Smooth muscle cell of bladder (primary cell): ENCODE measurements around the gene VWCE. TPM values are rescaled to one million over a fixed set of nuclear protein-coding genes. Genes with fewer than 3 reads are reported as not detected.

Experiments used
- total RNA-seq: library from RNA; depleted of rRNA; stranded (reverse); fragments of >200 nt; gene quantifications from 2 replicates; pipeline ENCODE4 v1.2.3, GENCODE V29; 2014

The VWCE gene
- total RNA-seq: 0.85 and 1.7 TPM in 2 replicates

GRCh38 chr11:61294717-61295595 lies at the start of gene VWCE:
Gene VWCE (minus strand): TSS chr11:61295316. CDS start chr11:61295037, 279 bp downstream.

GRCh38 chr11:61332797-61333549 lies 37.9 kb upstream of the VWCE start, which contains the start of the genes DDB1 and TKFC:
Gene DDB1 (minus strand): TSS chr11:61333105. CDS start chr11:61332968, 137 bp downstream.
Gene TKFC (plus strand): TSS chr11:61333228. CDS start chr11:61334729, 1,501 bp downstream.

GRCh38 chr11:61240875-61241274 lies 54.2 kb downstream of the VWCE start, which contains the start of gene PGA5:
Gene PGA5 (plus strand): TSS chr11:61241175. CDS start chr11:61241227, 52 bp downstream.

GRCh38 chr11:61222047-61222446 lies 73.1 kb downstream of the VWCE start, which contains the start of gene PGA4:
Gene PGA4 (plus strand): TSS chr11:61222347. CDS start chr11:61222401, 54 bp downstream.

Other genes with a start within 250 kb of the VWCE start
- not detected in 2 replicates for gene CD5, start 192.8 kb downstream of the VWCE start, total RNA-seq
- gene VPS37C, start 133.9 kb downstream of the VWCE start, total RNA-seq: 5.5 and 7.6 TPM in 2 replicates
- gene PGA3, start 91.8 kb downstream of the VWCE start, total RNA-seq: 0.57 TPM in 1 of 2 replicates, not detected in the other
- gene PGA4, start 73.0 kb downstream of the VWCE start, total RNA-seq: not detected in 2 replicates
- gene PGA5, start 54.1 kb downstream of the VWCE start, total RNA-seq: not detected in 2 replicates
- gene DDB1, start 37.8 kb upstream of the VWCE start, total RNA-seq: 374 and 408 TPM in 2 replicates
- 16.0 and 20.1 TPM in 2 replicates for gene TKFC, start 37.9 kb upstream of the VWCE start, total RNA-seq
- 89.6 and 101 TPM in 2 replicates for gene CYB561A3, start 66.6 kb upstream of the VWCE start, total RNA-seq
- gene TMEM138, start 67.1 kb upstream of the VWCE start, total RNA-seq: 14.8 and 19.7 TPM in 2 replicates
- 8.8 and 9.9 TPM in 2 replicates for gene TMEM216, start 97.3 kb upstream of the VWCE start, total RNA-seq
- gene CPSF7, start 134.7 kb upstream of the VWCE start, total RNA-seq: 8.1 and 10.3 TPM in 2 replicates
- gene SDHAF2, start 134.8 kb upstream of the VWCE start, total RNA-seq: 41.0 and 47.0 TPM in 2 replicates
- gene LRRC10B, start 213.4 kb upstream of the VWCE start, total RNA-seq: not detected in 2 replicates